GM11168 (cell line): ENCODE measurements around the gene SMG6.

Experiments
- in situ Hi-C: fragments of 300-500 bp; cut with MboI; formaldehyde crosslinking; loops from one replicate; pipeline ENCODE4 v1.12.0; 2022; ENCODE audit warnings: low sequenced_read_pairs; ENCODE audit not compliant: unreplicated experiment

SMG6 gene

GRCh38 chr17:2238432-2239169, 65.0 kb downstream of the SMG6 start:
- in situ Hi-C loops: loop anchor here (10.0 kb wide), 1 partner anchor 154 kb away; no protein-coding TSS in a partner anchor

GRCh38 chr17:2237950-2238349, 65.6 kb downstream of the SMG6 start:
- in situ Hi-C loops: loop anchor here (10.0 kb wide), 1 partner anchor 153 kb away; no protein-coding TSS in a partner anchor

- in situ Hi-C loops: loop anchor here (10.0 kb wide), 1 partner anchor 153 kb away; no protein-coding TSS in a partner anchor
These were observed 66.1 kb downstream of the SMG6 start for GRCh38 chr17:2237521-2237921.

GRCh38 chr17:2235792-2236366, 67.7 kb downstream of the SMG6 start:
- in situ Hi-C loops: loop anchor here (10.0 kb wide), 1 partner anchor 151 kb away; no protein-coding TSS in a partner anchor

- in situ Hi-C loops: loop anchor here (10.0 kb wide), 1 partner anchor 150 kb away; no protein-coding TSS in a partner anchor
These were observed 68.3 kb downstream of the SMG6 start for GRCh38 chr17:2235265-2235664.

GRCh38 chr17:2233441-2233947, 70.1 kb downstream of the SMG6 start:
- in situ Hi-C loops: loop anchor here (10.0 kb wide), 1 partner anchor 149 kb away; no protein-coding TSS in a partner anchor

GRCh38 chr17:2232244-2232638, 71.3 kb downstream of the SMG6 start:
- in situ Hi-C loops: loop anchor here (10.0 kb wide), 1 partner anchor 147 kb away; no protein-coding TSS in a partner anchor

- in situ Hi-C loops: loop anchor here (10.0 kb wide), 1 partner anchor 146 kb away; no protein-coding TSS in a partner anchor
These were observed 72.7 kb downstream of the SMG6 start for GRCh38 chr17:2230877-2231276.

GRCh38 chr17:2227025-2227699, 76.4 kb downstream of the SMG6 start:
- in situ Hi-C loops: no loop called here

GRCh38 chr17:2223617-2223927, 80.0 kb downstream of the SMG6 start:
- in situ Hi-C loops: no loop called here

- in situ Hi-C loops: no loop called here
These were observed 80.5 kb downstream of the SMG6 start for GRCh38 chr17:2222901-2223616.

- in situ Hi-C loops: no loop called here
These were observed 81.3 kb downstream of the SMG6 start for GRCh38 chr17:2222301-2222700.

- in situ Hi-C loops: no loop called here
These were observed 85.2 kb downstream of the SMG6 start for GRCh38 chr17:2218426-2218825.

- in situ Hi-C loops: no loop called here
These were observed 87.8 kb downstream of the SMG6 start for GRCh38 chr17:2215616-2216364.

GRCh38 chr17:2214929-2215615, 88.5 kb downstream of the SMG6 start:
- in situ Hi-C loops: no loop called here

GRCh38 chr17:2214047-2214928, 89.3 kb downstream of the SMG6 start:
- in situ Hi-C loops: no loop called here

GRCh38 chr17:2213291-2213960, 90.2 kb downstream of the SMG6 start:
- in situ Hi-C loops: no loop called here
